Measurements from ENCODE around the gene C1QBP.
"Not testable (repeated sequence)": the region's sequence is repeated elsewhere in the genome, so short reads cannot be mapped to it uniquely, and the experiment has no call there.

C1QBP gene

GRCh38 chr17:5438716-5439445 lies at the start of gene C1QBP:
Gene C1QBP, minus strand, starts transcription at chr17:5439155. Its CDS starts 82 bp downstream, at chr17:5439073.
- peak; percentile 84 for DNase-seq (ENCODE audit: low read depth)

- no peak for DNase-seq (ENCODE audit: low read depth)
Measured at GRCh38 chr17:5488752-5489151, 49.8 kb upstream of the C1QBP start.

- DNase-seq (ENCODE audit: low read depth) = peak; percentile 95
Measured at GRCh38 chr17:5486206-5487124, 47.5 kb upstream of the C1QBP start, which contains the start of gene MIS12. Gene MIS12, plus strand, starts transcription at chr17:5486566. Its CDS starts 2,297 bp downstream, at chr17:5488863.

GRCh38 chr17:5485270-5486205 lies 46.6 kb upstream of the C1QBP start, which contains the start of gene DERL2:
Gene DERL2, minus strand, starts transcription at chr17:5486178. Its CDS starts 17 bp downstream, at chr17:5486161.
- DNase-seq (ENCODE audit: low read depth) = no peak

GRCh38 chr17:5481451-5481850 lies 42.5 kb upstream of the C1QBP start:
- no peak for DNase-seq (ENCODE audit: low read depth)

GRCh38 chr17:5480962-5481361 lies 42.0 kb upstream of the C1QBP start:
- DNase-seq (ENCODE audit: low read depth) = no peak

- DNase-seq (ENCODE audit: low read depth) = no peak
Measured at GRCh38 chr17:5478992-5479391, 40.0 kb upstream of the C1QBP start.

- no peak for DNase-seq (ENCODE audit: low read depth)
Measured at GRCh38 chr17:5473906-5474305, 35.0 kb upstream of the C1QBP start.

GRCh38 chr17:5472511-5472910 lies 33.6 kb upstream of the C1QBP start:
- no peak for DNase-seq (ENCODE audit: low read depth)

GRCh38 chr17:5468075-5468473 lies 29.1 kb upstream of the C1QBP start:
- DNase-seq (ENCODE audit: low read depth) = no peak

GRCh38 chr17:5467416-5467815 lies 28.5 kb upstream of the C1QBP start:
- DNase-seq (ENCODE audit: low read depth) = no peak

GRCh38 chr17:5466295-5466694 lies 27.3 kb upstream of the C1QBP start:
- no peak for DNase-seq (ENCODE audit: low read depth)

GRCh38 chr17:5464717-5465507 lies 26.0 kb upstream of the C1QBP start:
- no peak for DNase-seq (ENCODE audit: low read depth)

GRCh38 chr17:5446786-5447185 lies 7.8 kb upstream of the C1QBP start:
- DNase-seq (ENCODE audit: low read depth) = no peak

GRCh38 chr17:5444209-5444608 lies 5.3 kb upstream of the C1QBP start:
- DNase-seq (ENCODE audit: low read depth) = no peak

- DNase-seq (ENCODE audit: low read depth) = no peak
Measured at GRCh38 chr17:5443728-5444127, 4.8 kb upstream of the C1QBP start.

- DNase-seq (ENCODE audit: low read depth) = no peak
Measured at GRCh38 chr17:5439446-5439764, 450 bp upstream of the C1QBP start.

GRCh38 chr17:5437721-5438317 lies 1.1 kb downstream of the C1QBP start:
- no peak for DNase-seq (ENCODE audit: low read depth)

GRCh38 chr17:5435781-5436315 lies 3.1 kb downstream of the C1QBP start:
- DNase-seq (ENCODE audit: low read depth) = not testable (repeated sequence)

GRCh38 chr17:5434984-5435383 lies 4.0 kb downstream of the C1QBP start:
- DNase-seq (ENCODE audit: low read depth) = no peak

Measured in stimulated activated CD8-positive, alpha-beta memory T cell treated with anti-CD3 and anti-CD28 coated beads, Interleukin-12 subunit alpha, Interleukin-12 subunit beta, amount 100 ng/mL, for 1 hour (primary cell).